ENCODE data around the gene NHERF2.

NHERF2 gene

DNA sequence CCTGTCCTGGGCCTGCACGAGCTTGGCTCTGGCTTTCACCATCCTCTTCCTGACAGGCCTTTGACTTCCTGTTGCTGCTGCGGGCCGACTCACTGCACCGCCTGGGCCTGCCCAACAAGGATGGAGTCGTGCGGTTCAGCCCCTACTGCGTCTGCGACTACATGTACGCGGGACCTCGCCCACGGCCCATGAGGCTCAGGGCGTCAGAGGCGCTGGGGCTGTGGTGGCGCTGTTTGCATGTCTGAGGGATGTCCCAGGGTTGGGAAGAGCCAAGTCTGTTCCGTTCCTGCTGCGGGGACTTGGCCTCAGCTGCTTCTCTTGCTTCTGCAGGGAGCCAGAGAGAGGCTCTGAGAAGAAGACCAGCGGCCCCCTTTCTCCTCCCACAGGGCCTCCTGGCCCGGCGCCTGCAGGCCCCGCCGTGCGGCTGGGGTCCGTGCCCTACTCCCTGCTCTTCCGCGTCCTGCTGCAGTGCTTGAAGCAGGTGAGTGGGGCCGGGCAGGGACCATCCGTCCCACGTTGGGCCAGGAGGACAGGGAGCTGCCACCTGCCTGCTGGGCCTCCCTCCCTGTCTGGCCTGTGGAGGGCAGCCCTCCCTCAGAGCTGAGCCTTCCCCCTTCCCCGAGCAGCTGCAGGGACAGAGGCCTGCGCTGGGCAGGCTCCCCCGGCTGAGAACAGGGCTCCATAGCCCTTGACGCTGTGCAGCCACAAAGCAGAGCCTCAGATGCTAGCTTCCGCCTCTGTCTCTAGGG is 44.9 kb downstream of the NHERF2 start:
- no peak for TF ChIP-seq CTCF (IDR thresholded peaks at IDR 0.05; ENCODE audit: low read depth, low read length)
- DNase-seq (ENCODE audit: extremely low read depth, low read depth): no peak

DNA sequence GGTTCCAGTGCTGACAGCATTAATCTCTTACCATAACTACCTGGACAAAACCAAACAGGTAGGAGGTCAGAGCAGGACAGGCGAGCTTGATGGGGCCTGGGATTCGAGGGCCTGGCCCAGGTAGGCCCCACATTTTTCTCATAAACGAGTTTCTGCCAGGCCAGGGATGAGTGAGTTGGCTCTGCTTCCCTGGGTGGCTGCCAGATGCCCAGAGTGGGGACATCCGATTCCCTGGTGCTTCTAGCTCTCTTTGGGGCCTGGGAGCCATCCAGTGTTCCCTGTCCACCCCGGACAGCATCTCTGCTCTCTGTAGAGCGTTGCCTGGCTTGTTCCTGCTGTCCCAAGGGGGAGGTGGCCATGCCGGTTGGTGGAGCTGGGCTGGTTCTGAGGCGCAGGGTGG is 46.2 kb downstream of the NHERF2 start:
- DNase-seq (ENCODE audit: extremely low read depth, low read depth): no peak
- TF ChIP-seq CTCF (IDR thresholded peaks at IDR 0.05; ENCODE audit: low read depth, low read length): no peak

DNA sequence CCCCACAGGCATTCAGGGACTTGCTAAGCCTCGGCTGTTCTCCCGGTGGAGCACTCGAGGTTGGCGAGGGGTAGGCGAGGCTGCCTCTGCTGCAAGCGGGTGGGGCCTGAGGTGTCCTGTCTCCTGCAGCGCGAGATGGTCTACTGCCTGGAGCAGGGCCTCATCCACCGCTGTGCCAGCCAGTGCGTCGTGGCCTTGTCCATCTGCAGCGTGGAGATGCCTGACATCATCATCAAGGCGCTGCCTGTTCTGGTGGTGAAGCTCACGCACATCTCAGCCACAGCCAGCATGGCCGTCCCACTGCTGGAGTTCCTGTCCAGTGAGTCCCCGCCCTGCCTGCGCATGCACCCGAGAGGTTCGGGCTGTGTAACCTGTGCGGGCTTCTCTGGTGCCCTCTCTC is 47.4 kb downstream of the NHERF2 start:
- no peak for DNase-seq (ENCODE audit: extremely low read depth, low read depth)
- no peak for TF ChIP-seq CTCF (IDR thresholded peaks at IDR 0.05; ENCODE audit: low read depth, low read length)

DNA sequence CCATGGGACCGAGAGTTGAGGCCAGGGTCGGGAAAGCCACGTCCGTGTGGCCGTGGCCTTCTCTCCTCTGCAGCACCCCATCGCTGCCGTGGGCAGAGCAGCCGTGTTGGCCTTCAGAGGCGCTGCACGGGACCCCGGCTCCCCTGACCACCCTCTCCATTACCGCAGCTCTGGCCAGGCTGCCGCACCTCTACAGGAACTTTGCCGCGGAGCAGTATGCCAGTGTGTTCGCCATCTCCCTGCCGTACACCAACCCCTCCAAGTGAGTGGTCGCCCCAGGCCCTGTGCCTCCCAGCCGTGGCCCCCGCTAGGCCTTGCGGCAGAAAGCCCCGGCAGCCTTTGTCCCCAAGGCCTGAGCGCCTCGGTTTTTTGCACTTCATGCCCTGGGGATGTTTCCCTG is 48.9 kb downstream of the NHERF2 start:
- no peak for TF ChIP-seq CTCF (IDR thresholded peaks at IDR 0.05; ENCODE audit: low read depth, low read length)
- no peak for DNase-seq (ENCODE audit: extremely low read depth, low read depth)

DNA sequence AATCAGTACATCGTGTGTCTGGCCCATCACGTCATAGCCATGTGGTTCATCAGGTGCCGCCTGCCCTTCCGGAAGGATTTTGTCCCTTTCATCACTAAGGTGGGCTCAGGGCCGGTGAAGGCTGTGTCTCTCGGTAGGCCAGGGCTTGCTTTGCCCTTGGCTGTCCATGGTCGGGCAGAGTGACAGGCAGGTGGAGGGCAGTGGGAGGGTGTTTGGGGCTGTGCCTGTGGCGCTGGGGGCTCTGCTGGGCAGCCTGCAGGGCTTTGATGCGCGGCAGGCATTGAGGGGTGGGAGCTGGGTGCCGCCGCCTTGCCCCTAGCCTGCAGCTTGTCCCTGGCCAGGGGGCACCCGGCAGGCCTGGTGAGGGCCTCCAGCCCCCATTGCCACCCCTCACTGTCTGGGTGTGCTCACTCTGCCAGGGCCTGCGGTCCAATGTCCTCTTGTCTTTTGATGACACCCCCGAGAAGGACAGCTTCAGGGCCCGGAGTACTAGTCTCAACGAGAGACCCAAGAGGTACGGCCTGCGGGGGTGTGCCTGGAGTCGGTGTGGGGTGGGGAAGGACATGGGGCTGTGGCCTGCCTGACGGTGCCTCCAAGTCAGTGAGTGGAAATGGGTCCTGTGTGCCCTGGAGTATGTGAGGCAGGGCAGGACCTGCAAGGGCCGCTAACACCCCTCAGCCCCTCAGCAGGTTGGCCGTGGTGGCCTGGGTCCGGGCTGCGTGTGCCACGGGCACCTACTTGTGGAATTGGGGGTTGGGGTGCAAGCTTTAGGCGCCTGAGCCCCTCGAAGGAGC is 49.6 kb downstream of the NHERF2 start:
- DNase-seq (ENCODE audit: extremely low read depth, low read depth): no peak
- TF ChIP-seq CTCF (IDR thresholded peaks at IDR 0.05; ENCODE audit: low read depth, low read length): no peak

DNA sequence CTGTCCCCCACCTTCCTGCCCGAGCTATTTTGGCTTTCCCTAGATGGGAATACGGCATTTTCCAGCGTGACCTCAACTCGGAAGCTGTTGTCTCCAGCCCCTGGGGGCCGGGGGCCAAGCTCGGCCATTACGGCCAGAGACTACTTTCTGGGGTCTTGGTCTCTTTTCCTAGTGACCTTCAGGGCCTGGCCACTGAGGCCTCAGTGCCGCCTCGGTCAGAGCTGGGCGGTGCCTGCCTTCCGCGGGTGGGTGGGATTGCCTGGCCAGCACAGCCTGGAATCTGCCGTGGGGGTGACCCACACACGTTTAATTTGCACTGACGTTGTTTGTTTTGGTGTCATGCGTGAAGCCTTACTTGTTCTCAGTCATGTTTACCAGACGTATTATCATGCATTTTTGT is 50.3 kb downstream of the NHERF2 start:
- TF ChIP-seq CTCF (IDR thresholded peaks at IDR 0.05; ENCODE audit: low read depth, low read length): no peak
- no peak for DNase-seq (ENCODE audit: extremely low read depth, low read depth)

GRCh38 chr16:2077696-2078095 is 51.0 kb downstream of the NHERF2 start:
- no peak for DNase-seq (ENCODE audit: extremely low read depth, low read depth)
- no peak for TF ChIP-seq CTCF (IDR thresholded peaks at IDR 0.05; ENCODE audit: low read depth, low read length)
